M059J (cell line): ENCODE measurements around the gene SLC39A11. TPM values are rescaled to one million over a fixed set of nuclear protein-coding genes. Genes with fewer than 3 reads are reported as not detected.
"Not testable (repeated sequence)": the region's sequence is repeated elsewhere in the genome, so short reads cannot be mapped to it uniquely, and the experiment has no call there.

Experiments used
- DNase-seq: peaks from one replicate; pipeline ENCODE4 v3.0.0-alpha.2; 2012; ENCODE audit warnings: low read depth
- total RNA-seq: library from RNA; depleted of rRNA; stranded (reverse); fragments of >200 nt; shearing (Covaris generic); gene quantifications from 2 replicates; pipeline ENCODE4 v1.2.3, GENCODE V29; 2014

Gene SLC39A11
- total RNA-seq, 1 experiment from 2014 or later: 22.2 TPM

- no peak for DNase-seq
Measured at GRCh38 chr17:72659811-72660210, 432.7 kb downstream of the SLC39A11 start.

- peak; percentile 9 for DNase-seq
Measured at GRCh38 chr17:72658675-72659074, 433.8 kb downstream of the SLC39A11 start.

DNA sequence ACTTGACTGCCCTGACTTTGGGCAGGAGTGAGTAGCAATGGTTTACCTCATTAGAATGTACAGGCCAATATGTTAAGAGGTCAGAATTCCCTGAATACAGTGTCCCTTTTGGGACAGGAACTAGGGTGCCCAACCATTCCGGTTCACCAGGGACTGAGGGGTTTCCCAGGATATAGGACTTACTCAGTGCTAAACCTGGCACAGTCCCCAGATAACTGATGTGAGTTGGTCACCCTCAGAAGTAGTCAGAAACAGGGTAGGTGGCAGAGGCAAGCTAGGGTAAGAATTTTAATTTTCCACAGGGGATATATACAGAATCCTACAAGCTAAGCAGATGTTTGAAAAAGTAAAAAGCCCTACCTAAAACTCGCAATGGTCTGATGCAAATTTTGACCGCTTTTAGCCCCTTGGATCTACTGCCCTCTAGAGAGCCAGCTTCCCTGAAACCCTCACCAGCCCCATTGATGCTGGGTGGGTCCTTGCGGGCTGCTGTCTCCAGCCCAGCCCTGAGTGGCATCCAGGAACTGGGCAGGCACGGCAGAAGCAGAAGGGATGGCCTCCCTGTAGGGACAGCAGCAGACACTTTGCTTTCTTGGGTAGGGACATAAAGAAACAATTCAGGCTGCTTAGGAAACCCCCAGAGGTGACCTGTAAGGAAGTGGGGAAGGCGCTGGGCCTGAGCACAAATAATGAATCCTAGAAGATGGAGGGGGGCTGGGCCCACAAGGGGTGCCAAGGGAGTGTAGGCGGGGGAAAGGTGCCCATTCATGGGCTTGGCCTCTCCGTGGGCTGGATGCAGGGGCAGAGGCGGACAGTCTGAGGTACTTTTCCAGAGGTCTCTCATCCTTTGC lies 434.8 kb downstream of the SLC39A11 start:
- DNase-seq: peak; percentile 75

GRCh38 chr17:72656130-72656763 lies 436.2 kb downstream of the SLC39A11 start:
- no peak for DNase-seq

- no peak for DNase-seq
Measured at GRCh38 chr17:72654706-72655105, 437.8 kb downstream of the SLC39A11 start.

- no peak for DNase-seq
Measured at GRCh38 chr17:72651988-72652387, 440.5 kb downstream of the SLC39A11 start.

DNA sequence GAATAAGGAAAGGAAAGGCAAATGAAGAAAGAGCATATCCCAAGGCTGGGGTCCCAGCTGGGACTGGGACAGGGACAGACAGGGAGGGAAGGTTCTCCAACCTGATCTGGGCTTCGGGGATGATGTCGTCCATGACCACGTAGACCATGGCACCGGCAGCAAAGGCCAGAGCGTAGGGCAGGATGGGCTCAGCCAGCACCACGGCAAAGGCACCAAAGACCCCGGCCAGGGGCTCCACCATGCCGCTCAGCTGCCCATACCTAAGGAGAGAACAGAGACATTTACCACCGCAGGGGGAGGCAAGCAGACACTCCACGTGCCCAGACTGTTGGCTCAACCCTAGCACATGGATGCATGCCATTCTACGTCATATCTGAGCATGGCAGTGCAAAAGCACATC lies 443.8 kb downstream of the SLC39A11 start:
- no peak for DNase-seq

GRCh38 chr17:72646176-72646575 lies 446.3 kb downstream of the SLC39A11 start:
- no peak for DNase-seq

DNA sequence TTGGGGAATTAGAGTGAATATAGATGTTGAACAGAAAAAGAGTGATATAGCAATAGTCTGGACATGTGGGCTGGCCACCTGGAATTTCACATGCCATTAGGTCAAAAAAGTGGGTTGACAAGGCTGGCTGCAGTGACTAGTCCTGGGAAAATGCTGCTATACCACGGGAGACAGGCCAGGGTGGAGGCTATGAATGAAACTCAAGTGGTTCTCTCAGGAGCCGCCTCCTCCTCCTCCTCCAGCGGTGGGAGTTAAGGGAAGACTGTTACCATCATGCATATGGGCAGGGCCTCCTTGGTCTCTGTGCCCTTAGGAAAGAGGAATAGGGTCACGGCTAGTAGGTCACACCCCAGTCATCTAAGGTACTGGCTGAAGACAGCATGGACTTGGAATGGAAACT lies 448.0 kb downstream of the SLC39A11 start:
- no peak for DNase-seq

DNA sequence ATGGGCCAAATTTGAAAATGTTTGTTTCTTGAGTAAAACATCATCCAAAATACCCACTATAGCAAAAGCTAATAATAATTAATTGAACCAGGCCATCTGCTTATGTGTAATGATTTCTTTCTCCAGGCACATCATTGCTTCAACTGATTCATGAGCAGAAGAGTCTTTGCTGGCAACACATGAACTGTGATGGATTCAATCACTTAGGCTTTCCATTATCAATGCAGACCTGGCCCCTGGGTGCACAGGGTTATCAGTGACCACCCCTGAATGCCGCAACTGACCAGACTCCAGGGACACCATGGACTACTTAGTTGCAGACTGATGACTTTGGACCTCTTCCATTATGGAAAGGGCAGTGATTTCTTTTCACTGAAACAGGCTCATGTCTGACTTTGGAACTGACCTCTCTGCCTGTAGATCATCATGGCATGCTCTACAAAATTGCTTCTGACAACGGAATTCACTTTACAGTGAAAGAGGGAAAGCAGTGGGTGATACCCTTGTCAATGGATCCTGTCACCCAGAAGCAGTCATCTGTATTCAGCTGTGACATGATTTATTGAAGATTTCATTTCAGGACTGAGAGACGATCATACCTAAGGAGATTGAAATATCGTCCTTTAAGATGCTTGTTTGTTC lies 448.8 kb downstream of the SLC39A11 start:
- DNase-seq: no peak

- no peak for DNase-seq
Measured at GRCh38 chr17:72642720-72643119, 449.8 kb downstream of the SLC39A11 start.

DNA sequence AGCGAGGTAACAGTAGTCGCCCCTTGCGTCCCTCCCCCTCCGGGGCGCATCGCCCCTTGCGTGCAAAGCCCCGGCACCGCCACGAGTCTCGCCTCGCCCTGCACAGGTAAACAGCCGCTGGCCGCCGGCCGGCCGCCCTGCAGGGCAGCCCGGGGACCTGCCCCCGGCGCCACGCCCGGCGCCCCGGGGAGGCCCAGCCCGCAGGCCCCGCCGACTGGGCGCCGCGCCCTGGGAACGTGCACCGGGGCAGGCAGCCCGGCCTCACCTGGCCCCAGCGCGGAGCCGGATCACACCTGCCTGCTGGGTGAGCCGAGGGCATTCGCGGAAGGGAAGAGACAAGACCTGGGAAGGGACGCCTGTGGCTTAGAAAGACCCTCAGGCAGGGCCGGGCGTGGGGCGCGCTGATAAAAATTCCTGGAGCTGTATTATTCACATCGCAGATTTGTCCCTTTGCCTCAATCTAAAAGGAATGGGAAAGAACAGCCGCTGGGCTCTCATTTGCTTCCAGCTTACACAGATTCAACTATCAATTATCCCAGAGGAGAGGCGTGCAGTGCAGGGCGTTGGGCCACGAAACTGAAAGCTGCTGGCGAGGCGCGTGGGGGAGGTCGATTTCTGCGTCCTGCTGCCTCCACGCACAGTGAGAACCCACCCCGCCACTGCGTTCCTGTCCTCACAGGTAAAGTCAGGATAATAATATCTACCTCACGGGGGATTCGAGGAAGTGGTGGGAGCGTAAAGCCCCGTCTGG lies 451.9 kb downstream of the SLC39A11 start:
- DNase-seq: no peak

- DNase-seq: no peak
Measured at GRCh38 chr17:72639711-72640110, 452.8 kb downstream of the SLC39A11 start.

DNA sequence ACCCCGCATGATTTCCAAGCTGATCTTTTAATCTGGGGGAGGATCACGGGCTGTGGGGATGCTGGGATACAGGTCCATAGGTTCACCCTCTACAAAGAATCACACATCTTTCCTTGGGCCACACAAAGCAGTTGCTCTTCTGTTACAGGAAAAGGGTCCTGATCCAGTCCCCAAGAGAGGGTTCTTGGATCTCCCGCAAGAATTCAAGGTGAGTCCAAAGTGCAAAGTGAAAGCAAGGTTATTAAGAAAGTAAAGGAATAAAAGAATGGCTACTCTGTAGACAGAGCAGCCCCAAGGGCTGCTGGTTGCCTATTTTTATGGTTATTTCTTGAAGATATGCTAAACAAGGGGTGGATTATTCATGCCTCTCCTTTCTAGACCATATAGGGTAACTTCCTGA lies 453.6 kb downstream of the SLC39A11 start:
- not testable (repeated sequence) for DNase-seq

GRCh38 chr17:72635034-72635635 lies 457.4 kb downstream of the SLC39A11 start:
- no peak for DNase-seq

DNA sequence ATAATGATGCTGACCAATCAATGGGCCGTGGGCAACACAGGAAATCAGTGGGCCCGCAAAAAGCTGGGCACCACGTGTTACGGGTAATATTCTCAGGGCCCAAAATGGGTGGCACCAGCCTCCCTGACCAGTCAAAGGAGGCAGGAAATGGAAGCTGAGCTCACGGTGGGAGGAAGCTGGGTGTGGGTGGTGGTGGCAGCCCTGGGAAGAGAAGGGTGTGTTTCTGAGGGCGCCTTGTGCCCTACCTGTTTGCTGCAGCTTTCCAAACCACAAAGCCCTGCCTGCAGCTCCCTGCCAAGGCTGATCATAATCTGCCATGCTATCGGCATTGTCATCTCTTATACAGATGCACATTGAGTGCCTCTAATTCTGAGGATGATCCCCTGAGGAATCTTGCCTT lies 457.9 kb downstream of the SLC39A11 start:
- DNase-seq: no peak

DNA sequence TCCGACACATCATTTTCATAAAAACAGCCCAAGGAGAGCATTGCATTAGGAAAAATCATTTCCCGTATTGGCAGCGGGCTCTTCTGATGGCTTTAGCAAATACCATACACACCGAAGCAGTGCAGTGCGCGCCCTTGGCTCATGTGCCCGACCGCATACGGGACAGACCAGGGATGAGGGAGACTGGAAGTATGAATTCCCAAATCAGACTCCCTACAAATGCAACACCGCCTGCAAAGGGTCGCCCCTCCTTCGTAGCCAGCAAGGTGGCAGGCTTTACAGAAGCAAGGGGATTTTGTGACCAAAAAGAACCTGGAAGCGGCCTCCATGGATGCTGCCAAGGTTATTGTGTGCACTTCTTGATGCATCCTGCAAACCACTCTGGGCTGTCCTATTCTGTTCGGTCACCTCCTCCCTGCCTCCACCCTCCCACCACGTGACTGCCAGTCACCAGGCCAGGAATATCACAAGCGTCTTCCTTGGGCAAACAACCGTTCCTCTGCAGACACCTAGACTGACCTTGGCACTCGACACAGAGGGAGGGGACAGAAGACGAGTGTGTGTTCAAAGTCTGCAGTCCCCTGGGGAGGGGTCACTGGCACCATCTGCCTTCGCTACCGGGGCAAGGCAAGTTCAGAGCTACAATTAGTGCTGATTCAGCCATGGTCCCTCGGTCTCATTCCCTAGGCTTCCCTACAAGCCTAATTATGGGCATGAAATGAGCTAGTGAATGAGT lies 460.4 kb downstream of the SLC39A11 start:
- peak; percentile 49 for DNase-seq

GRCh38 chr17:72631568-72631948 lies 460.9 kb downstream of the SLC39A11 start:
- DNase-seq: peak; percentile 43

- peak; percentile 17 for DNase-seq
Measured at GRCh38 chr17:72624652-72625051, 467.8 kb downstream of the SLC39A11 start.

DNA sequence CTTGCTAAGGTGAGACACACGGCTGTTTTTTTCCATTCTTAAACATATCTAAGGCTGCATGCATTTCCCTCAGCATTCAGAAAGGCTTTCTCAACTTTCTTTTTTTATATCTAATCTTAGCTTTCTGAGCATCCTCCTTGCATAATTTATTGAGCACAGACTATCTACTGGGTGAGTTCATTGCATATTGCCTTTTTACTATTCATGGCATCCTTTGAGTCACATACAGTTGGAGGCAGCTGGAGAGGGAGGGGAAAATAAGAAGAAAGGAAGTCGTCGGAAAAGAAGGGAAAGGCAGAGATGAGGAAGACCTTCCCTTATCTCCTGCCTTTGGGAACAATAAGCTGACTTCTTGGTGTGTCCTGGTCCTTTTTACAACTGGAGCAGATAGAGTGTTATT lies 468.3 kb downstream of the SLC39A11 start:
- DNase-seq: no peak
